Neural progenitor cell (in vitro differentiated cells): ENCODE measurements around the gene ATXN7. TPM values are rescaled to one million over a fixed set of nuclear protein-coding genes. Genes with fewer than 3 reads are reported as not detected.
A peak's percentile ranks its signal among the peaks of the same experiment; 100 is the strongest.

Source experiments
- DNase-seq: peaks from one replicate; pipeline ENCODE4 v3.0.0-alpha.2; 2016; ENCODE audit warnings: low spot score
- H2AFZ ChIP-seq: fragments of 200-600 bp; sonication (generic); replicated peaks from 2 replicates; pipeline ENCODE4 v1.6.1; 2016; ENCODE audit warnings: antibody characterized with exemption
- H3F3A ChIP-seq: fragments of 200-600 bp; sonication (generic); 2 replicates; pipeline ENCODE4 v1.6.1; 2016; ENCODE audit warnings: antibody characterized with exemption, low read depth
- H3K27ac ChIP-seq: fragments of 200-600 bp; sonication (generic); 2 replicates; pipeline ENCODE4 v1.5.1; 2016; ENCODE audit warnings: mild to moderate bottlenecking
- H3K27me3 ChIP-seq: fragments of 200-600 bp; sonication (generic); 2 replicates; pipeline ENCODE4 v1.6.1; 2016; ENCODE audit warnings: mild to moderate bottlenecking, moderate library complexity
- H3K36me3 ChIP-seq: fragments of 200-600 bp; sonication (generic); 2 replicates; pipeline ENCODE4 v1.5.1; 2016
- H3K4me1 ChIP-seq: fragments of 200-600 bp; sonication (generic); 2 replicates; pipeline ENCODE4 v1.6.1; 2016; ENCODE audit warnings: mixed run types
- H3K4me2 ChIP-seq: fragments of 200-600 bp; sonication (generic); 2 replicates; pipeline ENCODE4 v1.6.1; 2016
- H3K4me3 ChIP-seq: fragments of 200-600 bp; sonication (generic); 2 replicates; pipeline ENCODE4 v1.5.1; 2016
- H3K79me2 ChIP-seq: fragments of 200-600 bp; sonication (generic); 2 replicates; pipeline ENCODE4 v1.6.1; 2016; ENCODE audit warnings: low read depth
- H3K9ac ChIP-seq: fragments of 200-600 bp; sonication (generic); 2 replicates; pipeline ENCODE4 v1.6.1; 2016
- H3K9me3 ChIP-seq: fragments of 200-600 bp; sonication (generic); 2 replicates; pipeline ENCODE4 v1.5.1; 2016; ENCODE audit warnings: low read depth
- H4K20me1 ChIP-seq: fragments of 200-600 bp; sonication (generic); 2 replicates; pipeline ENCODE4 v1.6.1; 2016; ENCODE audit warnings: low read depth
- H3K27ac Mint-ChIP-seq: 3 replicates; pipeline ENCODE4 v1.8.0; 2021; ENCODE audit warnings: mixed read lengths
- H3K27me3 Mint-ChIP-seq: 2 replicates; pipeline ENCODE4 v1.8.0; 2022; ENCODE audit warnings: low read depth, mild to moderate bottlenecking, inconsistent platforms, moderate library complexity, mixed read lengths; ENCODE audit not compliant: insufficient read depth
- H3K36me3 Mint-ChIP-seq: 3 replicates; pipeline ENCODE4 v1.8.0; 2021; ENCODE audit warnings: mixed read lengths
- H3K4me1 Mint-ChIP-seq: 3 replicates; pipeline ENCODE4 v1.8.0; 2021; ENCODE audit warnings: mixed read lengths
- H3K4me3 Mint-ChIP-seq: 3 replicates; pipeline ENCODE4 v1.8.0; 2021; ENCODE audit warnings: mild to moderate bottlenecking, moderate library complexity, mixed read lengths
- H3K9me3 Mint-ChIP-seq: 3 replicates; pipeline ENCODE4 v1.8.0; 2020; ENCODE audit warnings: mixed read lengths
- EZH2 ChIP-seq: fragments of 200-600 bp; sonication (generic); IDR thresholded peaks from 2 replicates; pipeline ENCODE4 v1.6.1; 2017; ENCODE audit warnings: antibody characterized with exemption, mild to moderate bottlenecking, moderate library complexity
- EZH2phosphoT487 ChIP-seq: fragments of 200-600 bp; sonication (generic); IDR thresholded peaks from 2 replicates; pipeline ENCODE4 v1.6.1; 2017; ENCODE audit warnings: antibody characterized with exemption
- total RNA-seq: library from RNA; depleted of rRNA; stranded (reverse); fragments of >200 nt; gene quantifications from 2 replicates; pipeline ENCODE4 v1.2.3, GENCODE V29; 2015; ENCODE audit warnings: low replicate concordance
- TF ChIP-seq, protein P1 (sequence below): fragments of 200-600 bp; sonication (generic); IDR thresholded peaks from 2 replicates; pipeline ENCODE4 v1.5.1; 2017; ENCODE audit warnings: antibody characterized with exemption, mild to moderate bottlenecking

Gene ATXN7
- total RNA-seq, 1 donor from 2014 or later, result 30.4 TPM

GRCh38 chr3:63998852-63999754 is 135.4 kb downstream of the ATXN7 start:
- H3K9me3 Mint-ChIP-seq, result no peaks in the 10 kb centered on the region
- no peak for DNase-seq

GRCh38 chr3:64000453-64001055 is 136.9 kb downstream of the ATXN7 start:
- H3K36me3 ChIP-seq, result peaks cover 16% of the 10 kb centered on the region
- H3K9ac ChIP-seq, result no peak overlapping the region
- H3K36me3 Mint-ChIP-seq, result peaks cover 33% of the 10 kb centered on the region
- no peak overlapping the region for H3K4me3 ChIP-seq
- no peaks in the 10 kb centered on the region for H3K9me3 ChIP-seq
- H3K4me1 ChIP-seq, result peaks cover 3% of the 10 kb centered on the region
- no peaks in the 10 kb centered on the region for H3K27me3 Mint-ChIP-seq
- no peak overlapping the region for H3K4me2 ChIP-seq
- peaks cover 16% of the 10 kb centered on the region for H3F3A ChIP-seq
- no peak overlapping the region for H2AFZ ChIP-seq
- no peak overlapping the region for H3K27ac Mint-ChIP-seq
- H3K4me3 Mint-ChIP-seq, result no peak overlapping the region
- H3K27ac ChIP-seq, result peak overlapping the region; percentile 27
- no peak for DNase-seq
- H3K79me2 ChIP-seq, result no peaks in the 10 kb centered on the region
- no peaks in the 10 kb centered on the region for H3K27me3 ChIP-seq
- H4K20me1 ChIP-seq, result peaks cover 3% of the 10 kb centered on the region
- H3K4me1 Mint-ChIP-seq, result no peaks in the 10 kb centered on the region
- H3K9me3 Mint-ChIP-seq, result no peaks in the 10 kb centered on the region
- no peak for TF ChIP-seq EZH2
- TF ChIP-seq EZH2phosphoT487, result no peak
- TF ChIP-seq, protein P1, sequence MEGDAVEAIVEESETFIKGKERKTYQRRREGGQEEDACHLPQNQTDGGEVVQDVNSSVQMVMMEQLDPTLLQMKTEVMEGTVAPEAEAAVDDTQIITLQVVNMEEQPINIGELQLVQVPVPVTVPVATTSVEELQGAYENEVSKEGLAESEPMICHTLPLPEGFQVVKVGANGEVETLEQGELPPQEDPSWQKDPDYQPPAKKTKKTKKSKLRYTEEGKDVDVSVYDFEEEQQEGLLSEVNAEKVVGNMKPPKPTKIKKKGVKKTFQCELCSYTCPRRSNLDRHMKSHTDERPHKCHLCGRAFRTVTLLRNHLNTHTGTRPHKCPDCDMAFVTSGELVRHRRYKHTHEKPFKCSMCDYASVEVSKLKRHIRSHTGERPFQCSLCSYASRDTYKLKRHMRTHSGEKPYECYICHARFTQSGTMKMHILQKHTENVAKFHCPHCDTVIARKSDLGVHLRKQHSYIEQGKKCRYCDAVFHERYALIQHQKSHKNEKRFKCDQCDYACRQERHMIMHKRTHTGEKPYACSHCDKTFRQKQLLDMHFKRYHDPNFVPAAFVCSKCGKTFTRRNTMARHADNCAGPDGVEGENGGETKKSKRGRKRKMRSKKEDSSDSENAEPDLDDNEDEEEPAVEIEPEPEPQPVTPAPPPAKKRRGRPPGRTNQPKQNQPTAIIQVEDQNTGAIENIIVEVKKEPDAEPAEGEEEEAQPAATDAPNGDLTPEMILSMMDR, result no peak

More at GRCh38 chr3:63998852-63999754, 135.4 kb downstream of the ATXN7 start:
- peaks cover 3% of the 10 kb centered on the region for H3K4me1 Mint-ChIP-seq
- no peak overlapping the region for H3K4me2 ChIP-seq
- H4K20me1 ChIP-seq, result peaks cover 3% of the 10 kb centered on the region
- H3F3A ChIP-seq, result peaks cover 27% of the 10 kb centered on the region
- H3K4me1 ChIP-seq, result peaks cover 17% of the 10 kb centered on the region
- no peaks in the 10 kb centered on the region for H3K9me3 ChIP-seq
- no peak for TF ChIP-seq EZH2
- H3K4me3 Mint-ChIP-seq, result no peak overlapping the region
- no peaks in the 10 kb centered on the region for H3K27me3 ChIP-seq
- H3K36me3 ChIP-seq, result peaks cover 16% of the 10 kb centered on the region
- no peaks in the 10 kb centered on the region for H3K79me2 ChIP-seq
- no peak overlapping the region for H3K9ac ChIP-seq
- no peaks in the 10 kb centered on the region for H3K27me3 Mint-ChIP-seq
- H3K27ac Mint-ChIP-seq, result no peak overlapping the region
- no peak overlapping the region for H3K4me3 ChIP-seq
- no peak overlapping the region for H3K27ac ChIP-seq
- no peak overlapping the region for H2AFZ ChIP-seq
- H3K36me3 Mint-ChIP-seq, result peaks cover 42% of the 10 kb centered on the region

DNA sequence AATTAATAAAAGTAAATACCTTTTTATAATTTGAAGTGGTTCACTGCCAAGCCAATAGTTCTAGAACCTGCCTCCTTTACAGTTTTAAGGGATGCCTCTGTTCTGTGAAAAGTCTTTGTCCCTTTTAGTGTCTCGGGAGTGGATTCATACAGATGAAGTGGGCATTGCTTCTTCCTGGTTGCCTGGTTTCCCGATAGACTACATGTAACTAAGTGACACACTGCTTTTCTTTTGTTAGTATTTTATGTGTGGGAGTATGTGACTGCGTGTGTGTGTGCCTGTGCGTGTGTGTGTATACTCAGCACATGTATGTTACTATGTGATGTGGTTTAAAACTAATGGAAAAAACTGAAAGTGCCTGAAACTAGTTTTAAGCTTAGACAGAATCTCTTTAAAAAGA is 138.6 kb downstream of the ATXN7 start:
- Mint-ChIP-seq H3K27ac (no peak overlapping the region), H3K27me3 (no peaks in the 10 kb centered on the region), H3K9me3 (no peaks in the 10 kb centered on the region), H3K4me3 (no peak overlapping the region), H3K4me1 (no peaks in the 10 kb centered on the region), H3K36me3 (peaks cover 23% of the 10 kb centered on the region)
- no peak for DNase-seq
- Histone ChIP-seq H3K9ac (no peak overlapping the region), H3K27ac (no peak overlapping the region), H3K27me3 (no peaks in the 10 kb centered on the region), H3K4me3 (no peak overlapping the region), H3K9me3 (no peaks in the 10 kb centered on the region), H3F3A (peaks cover 16% of the 10 kb centered on the region), H4K20me1 (peaks cover 8% of the 10 kb centered on the region), H2AFZ (no peak overlapping the region), H3K36me3 (peaks cover 16% of the 10 kb centered on the region), H3K4me2 (no peak overlapping the region), H3K79me2 (no peaks in the 10 kb centered on the region), H3K4me1 (peaks cover 3% of the 10 kb centered on the region)
- TF ChIP-seq EZH2 (no peak), EZH2phosphoT487 (no peak)
- TF ChIP-seq, protein P1, result no peak
